SK-N-SH treated with all-trans-retinoic acid at 6 μM for 48 hours (cell line): Measurements from ENCODE around the gene KCNIP4.

Source experiments
- ATAC-seq: fragments of 200-7000 bp; cut with Tn5 transposase; 3 replicates; pipeline ENCODE4 v1.9.1; 2020; ENCODE audit warnings: mild to moderate bottlenecking, moderate library complexity
- ARNTL ChIP-seq: fragments of 450-650 bp; formaldehyde crosslinking; IDR thresholded peaks from 2 replicates; pipeline ENCODE4 v1.5.0; 2020; ENCODE audit warnings: low read depth, mild to moderate bottlenecking, moderate library complexity, borderline replicate concordance
- BACH2 ChIP-seq: fragments of 250-450 bp; sonication (Bioruptor Pico); IDR thresholded peaks from 2 replicates; pipeline ENCODE4 v1.9.0; 2021; ENCODE audit warnings: mild to moderate bottlenecking, borderline replicate concordance
- CSDC2 ChIP-seq: fragments of 250-450 bp; sonication (Bioruptor Pico); IDR thresholded peaks from 2 replicates; pipeline ENCODE4 v1.5.0; 2020; ENCODE audit warnings: mild to moderate bottlenecking, moderate library complexity
- ESRRG ChIP-seq: fragments of 250-450 bp; sonication (Bioruptor Pico); IDR thresholded peaks from 2 replicates; pipeline ENCODE4 v1.6.1; 2021; ENCODE audit warnings: mild to moderate bottlenecking
- GLIS3 ChIP-seq: fragments of 250-450 bp; sonication (Bioruptor Pico); IDR thresholded peaks from 2 replicates; pipeline ENCODE4 v1.5.0; 2020; ENCODE audit warnings: mild to moderate bottlenecking, moderate library complexity
- ISL1 ChIP-seq: fragments of 250-450 bp; sonication (Bioruptor Pico); IDR thresholded peaks from 2 replicates; pipeline ENCODE4 v2.1.2; 2022; ENCODE audit warnings: mild to moderate bottlenecking, moderate library complexity
- OSR1 ChIP-seq: fragments of 250-450 bp; sonication (Bioruptor Pico); IDR thresholded peaks from 2 replicates; pipeline ENCODE4 v1.8.0; 2022; ENCODE audit warnings: moderate library complexity, mild to moderate bottlenecking, inconsistent platforms
- PPARA ChIP-seq: fragments of 250-450 bp; sonication (Bioruptor Pico); IDR thresholded peaks from 2 replicates; pipeline ENCODE4 v1.5.0; 2020; ENCODE audit warnings: mild to moderate bottlenecking, borderline replicate concordance
- SNAI2 ChIP-seq: fragments of 250-450 bp; sonication (Bioruptor Pico); IDR thresholded peaks from 2 replicates; pipeline ENCODE4 v1.5.0; 2020; ENCODE audit warnings: mild to moderate bottlenecking, moderate library complexity
- TCF4 ChIP-seq: fragments of 250-450 bp; sonication (Bioruptor Pico); IDR thresholded peaks from 2 replicates; pipeline ENCODE4 v1.8.0; 2021; ENCODE audit warnings: mild to moderate bottlenecking, moderate library complexity, borderline replicate concordance
- ZC3H10 ChIP-seq: fragments of 250-450 bp; sonication (Bioruptor Pico); IDR thresholded peaks from 2 replicates; pipeline ENCODE4 v1.5.1; 2021; ENCODE audit warnings: mild to moderate bottlenecking, moderate library complexity
- ZFP3 ChIP-seq: fragments of 250-450 bp; sonication (Bioruptor Pico); IDR thresholded peaks from 2 replicates; pipeline ENCODE4 v1.5.0; 2020; ENCODE audit warnings: mild to moderate bottlenecking, moderate library complexity
- ZFP30 ChIP-seq: fragments of 450-650 bp; formaldehyde crosslinking; IDR thresholded peaks from 2 replicates; pipeline ENCODE4 v1.5.0; 2022; ENCODE audit warnings: mild to moderate bottlenecking, moderate library complexity
- ZNF565 ChIP-seq: fragments of 450-650 bp; formaldehyde crosslinking; conservative IDR thresholded peaks from 2 replicates; pipeline ENCODE4 v1.5.0; 2020; ENCODE audit warnings: low read depth, mild to moderate bottlenecking, moderate library complexity
- ZNF70 ChIP-seq: fragments of 450-650 bp; formaldehyde crosslinking; IDR thresholded peaks from 2 replicates; pipeline ENCODE4 v1.5.0; 2020; ENCODE audit warnings: mild to moderate bottlenecking, moderate library complexity
- ZNF8 ChIP-seq: fragments of 450-650 bp; formaldehyde crosslinking; IDR thresholded peaks from 2 replicates; pipeline ENCODE4 v1.5.0; 2020; ENCODE audit warnings: mild to moderate bottlenecking, moderate library complexity
- TF ChIP-seq, protein P1 (sequence below): fragments of 250-450 bp; sonication (Bioruptor Pico); IDR thresholded peaks from 2 replicates; pipeline ENCODE4 v1.5.1; 2021; ENCODE audit warnings: mild to moderate bottlenecking, moderate library complexity
- TF ChIP-seq, protein P2 (sequence below): fragments of 250-450 bp; sonication (Bioruptor Pico); IDR thresholded peaks from 2 replicates; pipeline ENCODE4 v1.5.1; 2020; ENCODE audit warnings: low read depth, mild to moderate bottlenecking, moderate library complexity
- TF ChIP-seq, protein P3 (sequence below): fragments of 250-450 bp; sonication (Bioruptor Pico); IDR thresholded peaks from 2 replicates; pipeline ENCODE4 v1.5.0; 2020; ENCODE audit warnings: mild to moderate bottlenecking, moderate library complexity
- TF ChIP-seq, protein P4 (sequence below): fragments of 250-450 bp; sonication (Bioruptor Pico); IDR thresholded peaks from 2 replicates; pipeline ENCODE4 v1.8.0; 2021; ENCODE audit warnings: low read depth, mild to moderate bottlenecking, moderate library complexity, borderline replicate concordance

The KCNIP4 gene

DNA sequence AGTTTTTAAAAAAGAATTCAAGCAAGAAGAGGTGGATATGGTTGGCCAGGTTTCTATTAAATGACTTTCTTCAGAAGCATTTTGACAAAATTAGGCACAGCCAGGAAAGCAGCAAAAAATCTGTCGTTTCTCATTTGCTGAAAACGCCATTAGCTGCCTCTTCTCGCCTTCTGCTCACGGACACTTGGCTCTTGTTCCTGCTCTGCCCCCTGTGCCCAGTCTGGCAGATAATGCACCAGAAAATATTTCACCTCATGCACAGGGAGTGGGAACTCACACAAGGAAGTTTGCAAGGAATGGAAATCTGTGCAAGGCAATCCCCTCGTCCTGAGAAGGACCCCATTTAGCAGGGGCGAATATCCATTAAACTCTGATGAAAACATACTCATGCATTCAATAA, 988.3 kb downstream of the KCNIP4 start:
- ATAC-seq, result no peak
- TF ChIP-seq ZC3H10 (no peak), GLIS3 (CRISPR knock-in tag) (no peak), ESRRG (CRISPR knock-in tag) (no peak), ZNF8 (no peak), ZNF565 (CRISPR knock-in tag) (no peak), ZFP30 (CRISPR knock-in tag) (no peak), ARNTL (CRISPR knock-in tag) (no peak), BACH2 (CRISPR knock-in tag) (no peak), ZNF70 (CRISPR knock-in tag) (no peak), TCF4 (CRISPR knock-in tag) (no peak), ZFP3 (CRISPR knock-in tag) (no peak), ISL1 (CRISPR knock-in tag) (no peak), OSR1 (CRISPR knock-in tag) (no peak)
- TF ChIP-seq, protein P1, sequence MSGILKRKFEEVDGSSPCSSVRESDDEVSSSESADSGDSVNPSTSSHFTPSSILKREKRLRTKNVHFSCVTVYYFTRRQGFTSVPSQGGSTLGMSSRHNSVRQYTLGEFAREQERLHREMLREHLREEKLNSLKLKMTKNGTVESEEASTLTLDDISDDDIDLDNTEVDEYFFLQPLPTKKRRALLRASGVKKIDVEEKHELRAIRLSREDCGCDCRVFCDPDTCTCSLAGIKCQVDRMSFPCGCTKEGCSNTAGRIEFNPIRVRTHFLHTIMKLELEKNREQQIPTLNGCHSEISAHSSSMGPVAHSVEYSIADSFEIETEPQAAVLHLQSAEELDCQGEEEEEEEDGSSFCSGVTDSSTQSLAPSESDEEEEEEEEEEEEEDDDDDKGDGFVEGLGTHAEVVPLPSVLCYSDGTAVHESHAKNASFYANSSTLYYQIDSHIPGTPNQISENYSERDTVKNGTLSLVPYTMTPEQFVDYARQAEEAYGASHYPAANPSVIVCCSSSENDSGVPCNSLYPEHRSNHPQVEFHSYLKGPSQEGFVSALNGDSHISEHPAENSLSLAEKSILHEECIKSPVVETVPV (CRISPR knock-in tag), result no peak

DNA sequence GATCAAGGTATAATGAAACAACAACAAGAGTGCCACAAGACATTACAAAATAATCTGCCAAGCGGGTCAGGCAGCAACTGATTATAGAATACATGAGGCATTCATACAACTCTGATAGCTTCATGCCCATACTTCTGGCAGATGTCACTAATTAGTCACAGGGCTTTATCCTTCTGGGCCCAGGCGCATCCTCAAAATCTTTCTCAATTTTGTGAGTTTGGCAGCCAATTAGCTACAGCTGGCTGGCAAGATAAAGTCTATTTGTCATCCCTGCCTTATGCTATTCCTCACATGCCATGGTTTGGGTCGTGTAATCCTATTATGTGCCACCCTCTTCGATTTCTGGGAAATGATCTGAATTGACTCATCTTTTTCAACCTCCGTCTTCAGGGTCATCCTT, 994.0 kb downstream of the KCNIP4 start:
- ATAC-seq, result peak; percentile 28; the same call in 1 of the 3 replicates
- TF ChIP-seq PPARA (CRISPR knock-in tag), result no peak
- TF ChIP-seq, protein P2, sequence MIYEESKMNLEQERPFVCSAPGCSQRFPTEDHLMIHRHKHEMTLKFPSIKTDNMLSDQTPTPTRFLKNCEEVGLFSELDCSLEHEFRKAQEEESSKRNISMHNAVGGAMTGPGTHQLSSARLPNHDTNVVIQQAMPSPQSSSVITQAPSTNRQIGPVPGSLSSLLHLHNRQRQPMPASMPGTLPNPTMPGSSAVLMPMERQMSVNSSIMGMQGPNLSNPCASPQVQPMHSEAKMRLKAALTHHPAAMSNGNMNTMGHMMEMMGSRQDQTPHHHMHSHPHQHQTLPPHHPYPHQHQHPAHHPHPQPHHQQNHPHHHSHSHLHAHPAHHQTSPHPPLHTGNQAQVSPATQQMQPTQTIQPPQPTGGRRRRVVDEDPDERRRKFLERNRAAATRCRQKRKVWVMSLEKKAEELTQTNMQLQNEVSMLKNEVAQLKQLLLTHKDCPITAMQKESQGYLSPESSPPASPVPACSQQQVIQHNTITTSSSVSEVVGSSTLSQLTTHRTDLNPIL (CRISPR knock-in tag), result no peak
- TF ChIP-seq, protein P3, sequence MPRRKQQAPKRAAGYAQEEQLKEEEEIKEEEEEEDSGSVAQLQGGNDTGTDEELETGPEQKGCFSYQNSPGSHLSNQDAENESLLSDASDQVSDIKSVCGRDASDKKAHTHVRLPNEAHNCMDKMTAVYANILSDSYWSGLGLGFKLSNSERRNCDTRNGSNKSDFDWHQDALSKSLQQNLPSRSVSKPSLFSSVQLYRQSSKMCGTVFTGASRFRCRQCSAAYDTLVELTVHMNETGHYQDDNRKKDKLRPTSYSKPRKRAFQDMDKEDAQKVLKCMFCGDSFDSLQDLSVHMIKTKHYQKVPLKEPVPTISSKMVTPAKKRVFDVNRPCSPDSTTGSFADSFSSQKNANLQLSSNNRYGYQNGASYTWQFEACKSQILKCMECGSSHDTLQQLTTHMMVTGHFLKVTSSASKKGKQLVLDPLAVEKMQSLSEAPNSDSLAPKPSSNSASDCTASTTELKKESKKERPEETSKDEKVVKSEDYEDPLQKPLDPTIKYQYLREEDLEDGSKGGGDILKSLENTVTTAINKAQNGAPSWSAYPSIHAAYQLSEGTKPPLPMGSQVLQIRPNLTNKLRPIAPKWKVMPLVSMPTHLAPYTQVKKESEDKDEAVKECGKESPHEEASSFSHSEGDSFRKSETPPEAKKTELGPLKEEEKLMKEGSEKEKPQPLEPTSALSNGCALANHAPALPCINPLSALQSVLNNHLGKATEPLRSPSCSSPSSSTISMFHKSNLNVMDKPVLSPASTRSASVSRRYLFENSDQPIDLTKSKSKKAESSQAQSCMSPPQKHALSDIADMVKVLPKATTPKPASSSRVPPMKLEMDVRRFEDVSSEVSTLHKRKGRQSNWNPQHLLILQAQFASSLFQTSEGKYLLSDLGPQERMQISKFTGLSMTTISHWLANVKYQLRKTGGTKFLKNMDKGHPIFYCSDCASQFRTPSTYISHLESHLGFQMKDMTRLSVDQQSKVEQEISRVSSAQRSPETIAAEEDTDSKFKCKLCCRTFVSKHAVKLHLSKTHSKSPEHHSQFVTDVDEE (CRISPR knock-in tag), result peak; percentile 85
- peak; percentile 66 for TF ChIP-seq ISL1 (CRISPR knock-in tag)
- TF ChIP-seq ZFP3 (CRISPR knock-in tag), result no peak
- TF ChIP-seq TCF4 (CRISPR knock-in tag), result peak; percentile 81

DNA sequence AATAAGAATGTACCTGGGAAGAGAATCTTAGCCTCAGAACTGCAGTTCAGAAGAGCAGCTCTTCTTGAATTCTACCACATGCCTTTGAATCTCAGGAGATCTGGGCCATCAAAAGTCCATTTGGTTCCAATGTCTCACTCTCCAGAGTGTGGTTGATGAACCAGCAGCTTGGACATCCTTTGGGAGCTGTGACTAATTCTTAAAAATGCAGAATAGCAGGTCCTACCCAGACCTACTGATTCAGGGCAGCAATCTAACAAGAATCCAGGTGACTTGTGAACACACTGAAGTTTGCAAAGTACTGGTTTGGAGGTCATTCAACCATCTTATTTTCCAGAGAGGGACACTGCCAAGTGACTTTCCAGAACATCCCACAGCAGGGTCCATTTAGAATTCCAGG, 1003.6 kb downstream of the KCNIP4 start:
- ATAC-seq, result no peak
- TF ChIP-seq SNAI2 (CRISPR knock-in tag) (no peak), ZFP30 (CRISPR knock-in tag) (no peak), ARNTL (CRISPR knock-in tag) (no peak), CSDC2 (CRISPR knock-in tag) (no peak), ZC3H10 (no peak), TCF4 (CRISPR knock-in tag) (no peak), ZFP3 (CRISPR knock-in tag) (no peak)
- TF ChIP-seq, protein P1 (CRISPR knock-in tag), result no peak
- TF ChIP-seq, protein P4, sequence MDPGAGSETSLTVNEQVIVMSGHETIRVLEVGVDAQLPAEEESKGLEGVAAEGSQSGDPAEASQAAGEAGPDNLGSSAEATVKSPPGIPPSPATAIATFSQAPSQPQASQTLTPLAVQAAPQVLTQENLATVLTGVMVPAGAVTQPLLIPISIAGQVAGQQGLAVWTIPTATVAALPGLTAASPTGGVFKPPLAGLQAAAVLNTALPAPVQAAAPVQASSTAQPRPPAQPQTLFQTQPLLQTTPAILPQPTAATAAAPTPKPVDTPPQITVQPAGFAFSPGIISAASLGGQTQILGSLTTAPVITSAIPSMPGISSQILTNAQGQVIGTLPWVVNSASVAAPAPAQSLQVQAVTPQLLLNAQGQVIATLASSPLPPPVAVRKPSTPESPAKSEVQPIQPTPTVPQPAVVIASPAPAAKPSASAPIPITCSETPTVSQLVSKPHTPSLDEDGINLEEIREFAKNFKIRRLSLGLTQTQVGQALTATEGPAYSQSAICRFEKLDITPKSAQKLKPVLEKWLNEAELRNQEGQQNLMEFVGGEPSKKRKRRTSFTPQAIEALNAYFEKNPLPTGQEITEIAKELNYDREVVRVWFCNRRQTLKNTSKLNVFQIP (CRISPR knock-in tag), result no peak
- TF ChIP-seq, protein P2 (CRISPR knock-in tag), result no peak
